Large intestine (tissue), 3 donors: Measurements from ENCODE around the gene RANGRF. TPM values are rescaled to one million over a fixed set of nuclear protein-coding genes. Genes with fewer than 3 reads are reported as not detected.

ENCODE experiments used
- DNase-seq, 2 donors: peaks; one replicate each; pipeline versions ENCODE4 v3.0.0 to v3.0.0-alpha.2; 2013
- H3K27ac ChIP-seq: one replicate; pipeline ENCODE4 v1.5.1; 2013; ENCODE audit warnings: low read length
- H3K27me3 ChIP-seq: 2 replicates; pipeline ENCODE4 v1.6.1; 2013; ENCODE audit warnings: low read length; ENCODE audit not compliant: control insufficient read depth, insufficient read depth
- H3K36me3 ChIP-seq: 2 replicates; pipeline ENCODE4 v1.6.1; 2013; ENCODE audit warnings: low read length; ENCODE audit not compliant: control insufficient read depth, insufficient read depth
- H3K4me1 ChIP-seq: one replicate; pipeline ENCODE4 v1.6.1; 2013; ENCODE audit warnings: low read length; ENCODE audit not compliant: control insufficient read depth, insufficient read depth
- H3K4me3 ChIP-seq: one replicate; pipeline ENCODE4 v1.5.1; 2013; ENCODE audit warnings: low read length
- H3K9me3 ChIP-seq: one replicate; pipeline ENCODE4 v1.6.1; 2013; ENCODE audit warnings: mild to moderate bottlenecking, low read depth, low read length, moderate library complexity; ENCODE audit not compliant: control insufficient read depth
- WGBS: methylation state at CpG from one replicate; pipeline ENCODE4 v1.1.5; 2013; ENCODE audit warnings: low lambda C conversion rate; ENCODE audit not compliant: insufficient coverage; 5-methylcytosine and 5-hydroxymethylcytosine counted together
- polyA plus RNA-seq: library from polyadenylated mRNA; unstranded; fragments of 120-200 nt; gene quantifications from one replicate; pipeline ENCODE4 v1.2.1, GENCODE V29; 2013

The RANGRF gene
- polyA plus RNA-seq, 1 donor = 25.9 TPM

DNA sequence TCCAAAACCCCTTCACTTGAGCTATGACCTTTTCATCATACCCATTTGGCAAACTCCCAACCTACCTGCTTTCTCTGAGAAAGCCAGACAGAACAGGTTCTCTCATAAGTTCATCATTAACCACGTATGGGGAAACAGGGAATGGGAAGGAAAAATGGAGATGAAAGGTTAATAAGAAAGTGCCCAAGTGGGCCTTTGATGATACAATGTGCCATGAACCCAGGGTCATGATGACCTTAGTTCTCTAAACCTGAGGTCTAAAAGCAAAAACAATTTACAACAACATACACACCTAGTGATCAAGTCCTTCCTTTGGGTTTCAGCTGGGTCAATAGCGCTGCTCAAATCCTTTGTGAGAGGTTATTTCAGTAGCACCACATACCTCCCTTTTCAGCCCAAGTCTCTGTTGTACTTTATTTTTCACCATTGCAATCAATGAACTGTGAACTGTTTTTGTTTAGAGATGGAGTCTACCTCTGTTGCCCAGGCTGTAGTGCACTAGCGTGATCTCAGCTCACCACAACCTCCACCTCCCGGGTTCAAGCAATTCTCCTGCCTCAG lies 14.5 kb upstream of the RANGRF start:
- H3K36me3 ChIP-seq = peaks cover 14% of the 10 kb centered on the region
- H3K27me3 ChIP-seq = no peaks in the 10 kb centered on the region
- H3K27ac ChIP-seq = peak overlapping the region; percentile 43
- WGBS = no CpG with 5 or more reads among the region's 4 CpGs
- no peak overlapping the region for H3K4me3 ChIP-seq
- H3K9me3 ChIP-seq = no peaks in the 10 kb centered on the region
- peak; percentile 70 to 92 for DNase-seq
- peaks cover 10% of the 10 kb centered on the region for H3K4me1 ChIP-seq

DNA sequence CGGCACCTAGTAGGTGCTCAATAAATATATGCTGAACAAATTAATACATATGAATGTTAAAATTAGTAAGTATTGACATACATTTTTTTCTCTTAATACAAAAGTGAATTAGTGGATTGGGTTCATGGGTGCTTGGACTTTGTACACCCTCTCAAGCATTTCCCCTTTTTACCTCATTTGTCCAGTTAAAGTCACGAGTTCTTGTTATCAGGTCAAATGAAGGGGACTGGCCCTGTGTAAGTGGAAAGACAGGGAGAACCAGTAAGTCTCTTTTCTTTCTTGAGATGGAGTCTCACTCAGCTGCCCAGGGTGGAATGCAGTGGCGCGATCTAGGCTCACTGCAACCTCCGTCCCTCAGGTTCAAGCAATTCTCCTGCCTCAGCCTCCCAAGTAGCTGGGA lies 13.7 kb upstream of the RANGRF start:
- no peaks in the 10 kb centered on the region for H3K9me3 ChIP-seq
- no peak overlapping the region for H3K27ac ChIP-seq
- no peak overlapping the region for H3K4me3 ChIP-seq
- peaks cover 10% of the 10 kb centered on the region for H3K4me1 ChIP-seq
- H3K36me3 ChIP-seq = peaks cover 7% of the 10 kb centered on the region
- no CpG with 5 or more reads among the region's 5 CpGs for WGBS
- H3K27me3 ChIP-seq = no peaks in the 10 kb centered on the region
- peak in 1 of 2 donors; percentile 76 for DNase-seq

DNA sequence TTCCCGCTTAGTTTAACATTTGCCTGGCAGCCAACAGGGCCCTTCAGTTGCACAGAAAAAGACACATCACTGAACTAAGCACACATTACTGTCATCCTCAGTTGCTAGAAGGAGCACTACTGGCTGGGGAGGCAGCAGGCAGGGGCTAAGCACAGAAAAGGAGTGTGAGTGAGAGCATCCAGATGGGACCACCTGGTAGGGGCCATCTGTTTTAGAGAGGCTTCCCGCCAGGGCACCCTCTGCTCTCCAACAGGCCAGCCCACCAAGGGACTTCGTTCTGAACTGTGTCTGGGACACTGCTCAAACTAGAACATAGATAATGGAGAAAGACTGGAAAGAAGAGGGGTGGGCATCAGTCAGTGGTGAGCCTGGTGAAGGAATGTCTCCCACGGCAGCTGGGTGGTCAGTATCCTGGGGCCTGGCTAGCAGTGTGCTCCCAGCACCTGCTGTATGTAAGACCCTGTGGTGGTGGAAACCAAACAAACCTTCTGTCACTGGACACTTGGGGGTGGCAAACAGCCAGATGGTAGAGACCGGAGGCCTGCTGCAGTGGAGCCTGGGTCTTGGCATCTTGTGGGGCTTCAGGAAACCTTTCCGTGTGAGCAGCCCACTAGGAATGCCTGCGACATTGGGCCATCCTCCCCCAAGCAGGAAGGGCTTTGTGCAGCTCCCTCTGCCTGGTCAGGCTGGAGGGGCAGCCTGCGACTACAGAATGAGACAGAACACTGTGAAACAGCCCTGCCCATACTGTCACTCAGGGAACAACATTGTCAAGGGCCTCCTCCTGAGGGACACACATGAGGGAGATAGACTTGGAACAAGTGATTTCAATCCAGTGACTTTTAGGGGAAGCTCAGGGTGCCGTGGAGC lies 12.8 kb upstream of the RANGRF start:
- no peak overlapping the region for H3K4me3 ChIP-seq
- peaks cover 1% of the 10 kb centered on the region for H3K36me3 ChIP-seq
- H3K27ac ChIP-seq = no peak overlapping the region
- no peaks in the 10 kb centered on the region for H3K9me3 ChIP-seq
- peaks cover 10% of the 10 kb centered on the region for H3K4me1 ChIP-seq
- no CpG with 5 or more reads among the region's 9 CpGs for WGBS
- DNase-seq = no peak
- H3K27me3 ChIP-seq = no peaks in the 10 kb centered on the region

DNA sequence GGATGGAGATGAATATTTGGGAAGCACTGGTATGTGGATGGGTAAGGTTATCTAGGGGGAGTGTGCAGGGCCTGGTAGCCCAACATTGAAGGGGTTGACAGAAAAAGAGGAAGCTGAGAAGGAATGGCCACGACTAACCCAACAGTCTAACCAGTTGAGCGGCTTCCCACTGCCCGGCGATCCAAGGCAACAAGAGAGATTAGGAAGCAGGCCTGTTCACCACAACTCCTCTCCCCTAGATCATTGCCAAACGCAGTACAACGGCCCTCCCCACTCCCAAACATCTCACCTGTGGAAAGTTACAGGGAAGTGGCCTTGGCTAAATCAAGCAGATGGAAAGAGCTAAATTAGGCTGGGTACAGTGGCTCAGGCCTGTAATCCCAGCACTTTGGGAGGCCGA lies 11.2 kb upstream of the RANGRF start:
- Histone ChIP-seq H3K27me3 (no peaks in the 10 kb centered on the region), H3K9me3 (no peaks in the 10 kb centered on the region), H3K27ac (no peak overlapping the region), H3K36me3 (no peaks in the 10 kb centered on the region), H3K4me1 (peaks cover 10% of the 10 kb centered on the region), H3K4me3 (no peak overlapping the region)
- no peak for DNase-seq
- WGBS = 80% methylated on average over 1 of the region's 7 CpGs

DNA sequence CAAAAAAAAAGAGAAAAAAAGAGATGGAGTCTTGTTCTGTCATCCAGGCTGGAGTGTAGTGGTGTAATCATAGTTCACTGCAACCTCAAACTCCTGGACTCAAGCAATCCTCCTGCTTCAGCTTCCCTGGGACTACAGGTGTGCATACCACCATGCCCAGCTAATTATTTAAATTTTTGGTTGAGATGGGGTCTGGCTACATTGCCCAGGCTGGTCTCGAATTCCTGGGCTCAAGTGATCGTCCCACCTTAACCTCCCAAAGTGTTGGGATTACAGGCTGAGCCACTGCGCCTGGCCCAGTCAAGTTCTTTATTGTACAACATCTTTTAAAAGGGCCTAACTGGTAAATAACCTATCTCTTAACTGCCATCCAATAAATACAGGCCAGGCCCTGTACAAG lies 6.1 kb upstream of the RANGRF start:
- no peak overlapping the region for H3K27ac ChIP-seq
- no peaks in the 10 kb centered on the region for H3K4me1 ChIP-seq
- no peaks in the 10 kb centered on the region for H3K27me3 ChIP-seq
- no peak for DNase-seq
- no peaks in the 10 kb centered on the region for H3K36me3 ChIP-seq
- H3K9me3 ChIP-seq = no peaks in the 10 kb centered on the region
- no peak overlapping the region for H3K4me3 ChIP-seq
- 100% methylated on average over 1 of the region's 3 CpGs for WGBS

DNA sequence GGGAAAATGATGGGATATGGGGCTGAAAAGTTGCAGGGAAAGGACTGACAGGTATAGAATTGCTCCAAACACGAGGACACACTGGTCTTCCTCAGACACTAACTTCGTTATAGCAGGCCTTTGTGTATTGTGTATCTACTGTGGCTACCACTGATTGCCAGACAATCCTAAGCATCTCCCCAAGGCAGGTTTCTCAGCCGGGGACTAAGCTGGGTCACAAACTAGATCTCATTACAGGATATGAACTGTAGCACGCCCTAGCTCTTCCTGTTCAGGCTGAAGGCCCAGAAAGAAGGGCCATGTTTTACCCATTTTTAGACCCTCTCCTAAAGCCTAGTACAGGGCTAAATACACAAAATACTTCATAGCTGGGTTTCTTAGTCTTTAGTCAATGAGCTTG lies 5.1 kb upstream of the RANGRF start:
- H3K27ac ChIP-seq = no peak overlapping the region
- H3K27me3 ChIP-seq = no peaks in the 10 kb centered on the region
- no peak for DNase-seq
- no peaks in the 10 kb centered on the region for H3K36me3 ChIP-seq
- H3K9me3 ChIP-seq = no peaks in the 10 kb centered on the region
- H3K4me1 ChIP-seq = peaks cover 3% of the 10 kb centered on the region
- H3K4me3 ChIP-seq = no peak overlapping the region
- WGBS = no CpG with 5 or more reads among the region's 4 CpGs

DNA sequence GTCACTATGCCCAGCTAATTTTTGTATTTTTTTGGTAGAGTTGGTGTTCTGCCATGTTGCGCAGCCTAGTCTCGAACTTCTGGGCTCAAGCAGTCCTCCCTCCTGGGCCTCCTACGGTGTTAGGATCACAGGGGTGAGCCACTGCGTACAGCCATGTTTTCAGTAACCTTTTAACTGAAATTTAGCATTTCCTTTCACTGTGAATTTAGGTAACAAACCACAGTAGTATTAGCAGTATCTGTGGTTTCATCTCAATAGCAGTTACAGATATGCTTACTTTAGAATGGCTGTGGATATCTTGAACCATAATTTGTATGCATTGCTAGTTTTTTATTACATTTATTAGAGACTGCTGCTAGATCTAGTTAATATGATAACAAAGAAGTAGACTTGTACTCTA lies 4.3 kb upstream of the RANGRF start:
- DNase-seq = no peak

DNA sequence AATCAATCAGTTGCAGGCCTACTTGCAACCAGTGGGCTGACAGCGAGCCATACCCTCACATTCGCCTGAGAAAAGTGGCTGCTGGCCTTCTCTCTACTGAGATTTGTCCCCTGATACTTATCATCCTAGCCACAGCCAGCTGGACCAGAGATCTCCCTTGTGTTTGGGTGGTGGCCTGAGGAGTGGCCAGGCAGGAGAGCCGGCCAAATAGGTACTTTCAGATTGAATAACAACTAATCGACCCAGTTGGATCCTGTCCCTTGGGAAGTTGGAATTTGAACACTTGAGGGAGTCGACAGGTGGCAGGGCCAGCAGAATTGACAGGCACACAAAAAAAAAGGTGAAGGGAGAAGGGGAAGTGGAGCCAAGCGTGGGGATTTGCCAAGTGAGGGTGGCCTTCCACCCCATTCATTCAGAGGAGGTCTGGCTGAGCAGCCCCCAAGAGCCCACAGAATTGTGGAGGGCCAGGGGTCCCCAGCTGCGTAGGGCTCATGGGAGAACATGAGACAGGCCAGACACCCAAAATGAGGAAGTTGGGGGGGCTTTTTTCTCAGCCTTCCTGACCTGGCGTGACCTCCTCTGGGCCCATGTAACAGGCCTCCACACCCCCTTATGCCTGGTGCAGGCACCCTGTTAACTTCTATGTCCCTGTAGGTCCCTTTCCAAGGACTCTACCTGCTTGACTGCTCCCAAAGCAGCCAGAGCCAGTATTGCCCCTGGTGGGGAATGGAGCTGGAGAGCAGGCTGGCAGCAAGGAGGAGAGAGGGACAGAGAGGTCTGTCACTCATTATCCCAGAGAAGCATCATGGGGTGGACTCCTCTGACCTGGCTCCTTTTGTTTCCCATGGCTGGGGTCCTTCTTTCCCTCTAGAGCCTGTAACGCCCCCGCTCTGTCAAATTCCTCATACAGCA lies 2.9 kb upstream of the RANGRF start:
- Histone ChIP-seq H3K4me1 (peaks cover 10% of the 10 kb centered on the region), H3K36me3 (no peaks in the 10 kb centered on the region), H3K27me3 (no peaks in the 10 kb centered on the region), H3K4me3 (no peak overlapping the region), H3K27ac (no peak overlapping the region), H3K9me3 (no peaks in the 10 kb centered on the region)
- WGBS = 100% methylated on average over 2 of the region's 10 CpGs
- DNase-seq = no peak

More for the DNA sequence above, 4.3 kb upstream of the RANGRF start:
- no CpG with 5 or more reads among the region's 4 CpGs for WGBS
- peaks cover 4% of the 10 kb centered on the region for H3K4me1 ChIP-seq
- H3K27me3 ChIP-seq = no peaks in the 10 kb centered on the region
- no peaks in the 10 kb centered on the region for H3K36me3 ChIP-seq
- H3K4me3 ChIP-seq = no peak overlapping the region
- H3K9me3 ChIP-seq = no peaks in the 10 kb centered on the region
- H3K27ac ChIP-seq = no peak overlapping the region

DNA sequence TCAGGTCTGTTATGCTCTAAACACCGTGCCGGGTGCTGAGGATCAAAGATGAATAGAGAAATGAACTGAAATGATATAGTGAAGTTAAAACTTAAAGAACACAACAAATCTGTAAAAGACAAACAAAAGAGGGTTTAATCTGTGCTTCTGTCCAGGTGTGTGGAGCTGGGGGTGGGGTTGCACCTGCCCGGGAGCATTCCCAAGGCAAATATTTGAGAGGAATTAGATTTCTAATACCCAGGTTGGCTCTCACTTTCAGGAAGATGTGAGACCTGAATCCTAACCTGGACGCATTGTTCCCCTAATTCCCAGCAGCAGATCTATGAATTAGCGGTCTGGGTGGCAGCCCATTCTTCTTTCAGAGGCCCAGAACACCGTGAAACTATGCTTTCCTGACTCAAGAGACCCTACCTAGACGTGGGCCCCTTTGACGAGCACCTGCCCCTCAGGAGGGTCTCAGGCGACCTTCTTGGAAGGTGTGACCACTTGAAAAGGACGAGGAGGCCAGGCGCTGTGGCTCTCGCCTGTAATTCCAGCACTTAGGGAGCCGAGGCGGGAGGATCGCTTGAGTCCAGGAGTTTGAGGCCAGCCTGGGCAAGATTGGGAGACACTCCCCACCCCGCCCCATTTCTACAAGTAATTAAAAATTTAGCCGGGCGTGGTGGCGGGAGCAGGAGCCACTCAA lies 677 bp upstream of the RANGRF start:
- Histone ChIP-seq H3K27ac (peak overlapping the region; percentile 75), H3K36me3 (no peaks in the 10 kb centered on the region), H3K9me3 (no peaks in the 10 kb centered on the region), H3K4me1 (peaks cover 10% of the 10 kb centered on the region), H3K27me3 (no peaks in the 10 kb centered on the region), H3K4me3 (peak overlapping the region; percentile 84)
- WGBS = 10% methylated on average over 2 of the region's 19 CpGs
- DNase-seq = no peak

DNA sequence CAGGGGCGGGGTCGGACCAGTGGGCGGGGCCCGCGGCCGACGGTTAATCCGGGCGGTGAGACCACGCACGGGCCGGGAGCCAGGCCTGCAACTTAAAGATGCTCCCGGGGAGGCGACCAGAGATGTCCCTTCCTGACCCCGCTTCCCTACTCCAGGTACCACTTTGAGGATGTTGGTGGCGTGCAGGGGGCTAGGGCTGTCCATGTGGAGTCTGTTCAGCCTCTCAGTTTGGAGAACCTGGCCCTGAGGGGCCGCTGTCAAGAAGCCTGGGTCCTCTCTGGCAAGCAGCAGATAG lies 580 bp downstream of the RANGRF start:
- Histone ChIP-seq H3K36me3 (no peaks in the 10 kb centered on the region), H3K4me1 (peaks cover 10% of the 10 kb centered on the region), H3K27ac (peak overlapping the region; percentile 75), H3K4me3 (peak overlapping the region; percentile 84), H3K9me3 (no peaks in the 10 kb centered on the region), H3K27me3 (no peaks in the 10 kb centered on the region)
- no CpG with 5 or more reads among the region's 17 CpGs for WGBS
- DNase-seq = no peak
